ENCODE data around the gene MXI1. TPM values are rescaled to one million over a fixed set of nuclear protein-coding genes. Genes with fewer than 3 reads are reported as not detected.

The MXI1 gene
- total RNA-seq, 2 donors from 2014 or later, result 31.3 to 55.4 TPM

DNA sequence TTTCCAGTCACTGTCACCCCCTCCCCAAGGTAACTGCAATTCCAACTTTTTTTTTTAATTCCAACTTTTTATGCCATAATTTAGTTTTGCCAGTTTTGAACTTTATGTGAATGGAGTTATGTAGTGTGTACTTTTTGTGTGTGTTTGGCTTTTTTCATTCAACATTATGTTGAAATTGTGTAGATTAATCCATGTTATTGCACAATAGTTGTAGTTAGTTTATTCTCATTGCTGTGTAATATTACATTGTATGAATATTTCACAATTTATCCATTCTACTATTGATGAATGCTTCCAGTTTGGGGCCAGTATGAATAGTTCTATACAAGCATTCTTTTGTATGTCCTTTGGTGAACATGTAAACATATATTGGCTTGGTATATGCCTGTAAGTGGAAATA lies 32.5 kb downstream of the MXI1 start:
- no peaks in the 10 kb centered on the region for H3K27me3 Mint-ChIP-seq (ENCODE audit: insufficient read depth)
- TF ChIP-seq, protein P1, sequence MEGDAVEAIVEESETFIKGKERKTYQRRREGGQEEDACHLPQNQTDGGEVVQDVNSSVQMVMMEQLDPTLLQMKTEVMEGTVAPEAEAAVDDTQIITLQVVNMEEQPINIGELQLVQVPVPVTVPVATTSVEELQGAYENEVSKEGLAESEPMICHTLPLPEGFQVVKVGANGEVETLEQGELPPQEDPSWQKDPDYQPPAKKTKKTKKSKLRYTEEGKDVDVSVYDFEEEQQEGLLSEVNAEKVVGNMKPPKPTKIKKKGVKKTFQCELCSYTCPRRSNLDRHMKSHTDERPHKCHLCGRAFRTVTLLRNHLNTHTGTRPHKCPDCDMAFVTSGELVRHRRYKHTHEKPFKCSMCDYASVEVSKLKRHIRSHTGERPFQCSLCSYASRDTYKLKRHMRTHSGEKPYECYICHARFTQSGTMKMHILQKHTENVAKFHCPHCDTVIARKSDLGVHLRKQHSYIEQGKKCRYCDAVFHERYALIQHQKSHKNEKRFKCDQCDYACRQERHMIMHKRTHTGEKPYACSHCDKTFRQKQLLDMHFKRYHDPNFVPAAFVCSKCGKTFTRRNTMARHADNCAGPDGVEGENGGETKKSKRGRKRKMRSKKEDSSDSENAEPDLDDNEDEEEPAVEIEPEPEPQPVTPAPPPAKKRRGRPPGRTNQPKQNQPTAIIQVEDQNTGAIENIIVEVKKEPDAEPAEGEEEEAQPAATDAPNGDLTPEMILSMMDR (conservative IDR thresholded peaks at IDR 0.05), result no peak
- DNase-seq, result no peak

DNA sequence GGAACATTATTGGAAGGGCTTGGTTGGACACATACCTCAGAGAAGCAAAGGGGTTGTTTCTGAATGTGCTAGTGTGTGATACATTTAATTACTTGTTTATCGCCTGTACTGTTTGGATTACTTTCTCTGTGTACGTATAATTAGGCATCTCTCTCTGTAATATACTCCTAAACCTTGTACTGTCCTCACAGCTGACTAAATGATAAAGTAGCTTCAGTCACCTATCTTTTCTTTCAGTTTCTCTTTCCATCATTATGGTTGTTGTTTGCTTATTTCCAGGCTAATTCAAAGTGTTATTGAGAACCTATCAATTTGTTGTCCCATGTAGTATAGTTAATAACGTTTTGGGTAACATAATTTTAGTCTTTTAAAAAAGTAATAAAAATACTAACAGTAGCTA lies 34.0 kb downstream of the MXI1 start:
- Histone ChIP-seq H3K27me3 (ENCODE audit: control insufficient read depth, insufficient read depth, low read length, poor library complexity, severe bottlenecking) (no peaks in the 10 kb centered on the region), H3K27ac (ENCODE audit: low read depth, low read length) (no peak overlapping the region), H3K9me3 (ENCODE audit: control insufficient read depth, low read length) (no peaks in the 10 kb centered on the region), H3K9ac (ENCODE audit: extremely low read depth, low read length, poor library complexity, severe bottlenecking) (peak overlapping the region; percentile 9), H3K4me1 (ENCODE audit: control insufficient read depth, insufficient read depth, low read length) (peaks cover 22% of the 10 kb centered on the region), H3K4me3 (ENCODE audit: low read length) (peak overlapping the region; percentile 43), H3K36me3 (ENCODE audit: control insufficient read depth, insufficient read depth, low read length) (peaks cover 34% of the 10 kb centered on the region)
- H3K4me1 Mint-ChIP-seq, result peaks cover 28% of the 10 kb centered on the region
- DNase-seq, result no peak
- no peak overlapping the region for H3K4me3 Mint-ChIP-seq
- H3K9me3 Mint-ChIP-seq, result no peaks in the 10 kb centered on the region
- WGBS, 2 experiments (ENCODE audit: insufficient coverage in 1 of 2, insufficient read length in 1 of 2), result 94% methylated on average over 2 of the region's 3 CpGs; no CpG with 5 or more reads in 1 of the 2 experiments
- peak overlapping the region; percentile 15 for H3K27ac Mint-ChIP-seq
- peaks cover 24% of the 10 kb centered on the region for H3K36me3 Mint-ChIP-seq (ENCODE audit: low read depth)
- no peaks in the 10 kb centered on the region for H3K27me3 Mint-ChIP-seq (ENCODE audit: insufficient read depth)
- TF ChIP-seq, protein P1 (conservative IDR thresholded peaks at IDR 0.05), result no peak

More for the DNA sequence above, 32.5 kb downstream of the MXI1 start:
- no peak overlapping the region for H3K27ac Mint-ChIP-seq
- no peaks in the 10 kb centered on the region for H3K9me3 ChIP-seq (ENCODE audit: control insufficient read depth, low read length)
- H3K4me3 ChIP-seq (ENCODE audit: low read length), result no peak overlapping the region
- peaks cover 19% of the 10 kb centered on the region for H3K36me3 ChIP-seq (ENCODE audit: control insufficient read depth, insufficient read depth, low read length)
- H3K4me1 ChIP-seq (ENCODE audit: control insufficient read depth, insufficient read depth, low read length), result peaks cover 22% of the 10 kb centered on the region
- H3K4me3 Mint-ChIP-seq, result no peak overlapping the region
- no peak overlapping the region for H3K9ac ChIP-seq (ENCODE audit: extremely low read depth, low read length, poor library complexity, severe bottlenecking)
- H3K36me3 Mint-ChIP-seq (ENCODE audit: low read depth), result peaks cover 17% of the 10 kb centered on the region
- peaks cover 28% of the 10 kb centered on the region for H3K4me1 Mint-ChIP-seq
- H3K9me3 Mint-ChIP-seq, result no peaks in the 10 kb centered on the region
- no peak overlapping the region for H3K27ac ChIP-seq (ENCODE audit: low read depth, low read length)
- H3K27me3 ChIP-seq (ENCODE audit: control insufficient read depth, insufficient read depth, low read length, poor library complexity, severe bottlenecking), result no peaks in the 10 kb centered on the region

DNA sequence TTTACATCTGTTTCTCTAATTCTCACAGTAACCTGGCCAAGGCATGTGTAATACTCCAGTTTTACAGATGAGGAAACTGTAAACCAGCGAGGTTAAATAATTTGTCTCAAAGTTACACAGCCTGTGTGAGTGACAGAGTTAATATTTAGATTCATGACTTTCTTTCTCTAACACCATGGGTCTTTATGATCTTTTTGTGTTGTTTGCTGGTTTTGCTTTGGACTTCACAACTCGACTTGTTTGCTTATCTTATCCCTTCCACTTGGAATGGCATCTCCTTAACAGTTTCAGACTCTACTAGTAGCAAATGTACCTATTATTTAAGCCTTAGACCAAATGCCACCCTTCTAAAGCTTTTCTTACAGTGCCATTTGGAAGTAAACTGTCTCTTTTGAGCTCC lies 34.4 kb downstream of the MXI1 start:
- TF ChIP-seq, protein P1 (conservative IDR thresholded peaks at IDR 0.05), result no peak
- H3K9me3 Mint-ChIP-seq, result no peaks in the 10 kb centered on the region
- H3K9me3 ChIP-seq (ENCODE audit: control insufficient read depth, low read length), result no peaks in the 10 kb centered on the region
- 71 to 100% methylated on average over 1 to 2 of the region's 2 CpGs for WGBS, 2 experiments (ENCODE audit: insufficient coverage in 1 of 2, insufficient read length in 1 of 2)
- no peak for DNase-seq
- peak overlapping the region; percentile 43 for H3K4me3 ChIP-seq (ENCODE audit: low read length)
- peak overlapping the region; percentile 13 for H3K27ac Mint-ChIP-seq
- H3K4me1 Mint-ChIP-seq, result peaks cover 28% of the 10 kb centered on the region
- no peak overlapping the region for H3K4me3 Mint-ChIP-seq
- H3K27me3 Mint-ChIP-seq (ENCODE audit: insufficient read depth), result no peaks in the 10 kb centered on the region
- H3K36me3 Mint-ChIP-seq (ENCODE audit: low read depth), result peaks cover 28% of the 10 kb centered on the region
- H3K27ac ChIP-seq (ENCODE audit: low read depth, low read length), result no peak overlapping the region
- peaks cover 22% of the 10 kb centered on the region for H3K4me1 ChIP-seq (ENCODE audit: control insufficient read depth, insufficient read depth, low read length)
- no peaks in the 10 kb centered on the region for H3K27me3 ChIP-seq (ENCODE audit: control insufficient read depth, insufficient read depth, low read length, poor library complexity, severe bottlenecking)
- peak overlapping the region; percentile 9 for H3K9ac ChIP-seq (ENCODE audit: extremely low read depth, low read length, poor library complexity, severe bottlenecking)
- peaks cover 34% of the 10 kb centered on the region for H3K36me3 ChIP-seq (ENCODE audit: control insufficient read depth, insufficient read depth, low read length)
